ENCODE data around the gene NBL1.

GRCh38 chr1:19618428-19618827 lies 25.7 kb upstream of the NBL1 start:
- TF ChIP-seq CTCF (conservative IDR thresholded peaks at IDR 0.05; ENCODE audit: low read depth, low read length) (no peak), EZH2 (IDR thresholded peaks at IDR 0.05; ENCODE audit: low read length, unreplicated experiment) (no peak)

Data from PC-3 (cell line).